SKM-1 treated with dmso at 0.1 percent for 144 hours (cell line): Measurements from ENCODE around the gene ZMIZ1.

Experiments used
- DNase-seq: peaks from one replicate; lab custom pipeline; 2025; ENCODE audit not compliant: unreplicated experiment; lab: John Stamatoyannopoulos, UW

The ZMIZ1 gene

DNA sequence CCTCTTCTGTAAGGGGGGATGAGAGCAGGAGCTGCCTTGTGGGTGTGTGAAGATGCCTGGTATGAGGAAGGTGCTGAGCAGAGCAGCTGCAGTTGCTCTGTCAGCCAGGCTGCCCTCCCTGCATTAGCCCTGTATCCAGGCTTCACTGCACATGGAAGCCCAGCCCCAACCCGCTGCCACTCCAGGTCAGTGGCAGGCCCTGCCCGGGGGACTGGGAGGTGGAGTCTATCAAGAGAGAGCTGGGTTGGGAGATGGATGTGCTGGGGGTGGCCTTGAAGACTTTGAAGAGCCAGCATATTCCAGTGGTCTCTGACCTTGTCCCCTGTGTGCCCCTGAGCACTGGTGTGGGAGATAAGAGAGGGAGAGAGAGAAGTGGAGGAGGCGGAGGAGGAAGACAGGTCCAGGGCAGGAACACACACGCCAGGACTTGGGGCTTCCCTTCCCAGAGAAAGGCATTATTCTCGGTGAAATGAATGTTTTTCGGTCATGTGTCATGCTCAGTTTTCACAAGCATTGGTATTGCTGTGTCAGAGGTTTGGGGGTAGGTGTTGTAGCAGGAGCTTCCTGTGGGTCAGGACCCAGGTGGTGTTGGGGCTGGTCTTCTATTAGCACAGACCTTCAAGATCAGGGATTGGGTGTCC lies 281.1 kb downstream of the ZMIZ1 start:
- no peak for DNase-seq

DNA sequence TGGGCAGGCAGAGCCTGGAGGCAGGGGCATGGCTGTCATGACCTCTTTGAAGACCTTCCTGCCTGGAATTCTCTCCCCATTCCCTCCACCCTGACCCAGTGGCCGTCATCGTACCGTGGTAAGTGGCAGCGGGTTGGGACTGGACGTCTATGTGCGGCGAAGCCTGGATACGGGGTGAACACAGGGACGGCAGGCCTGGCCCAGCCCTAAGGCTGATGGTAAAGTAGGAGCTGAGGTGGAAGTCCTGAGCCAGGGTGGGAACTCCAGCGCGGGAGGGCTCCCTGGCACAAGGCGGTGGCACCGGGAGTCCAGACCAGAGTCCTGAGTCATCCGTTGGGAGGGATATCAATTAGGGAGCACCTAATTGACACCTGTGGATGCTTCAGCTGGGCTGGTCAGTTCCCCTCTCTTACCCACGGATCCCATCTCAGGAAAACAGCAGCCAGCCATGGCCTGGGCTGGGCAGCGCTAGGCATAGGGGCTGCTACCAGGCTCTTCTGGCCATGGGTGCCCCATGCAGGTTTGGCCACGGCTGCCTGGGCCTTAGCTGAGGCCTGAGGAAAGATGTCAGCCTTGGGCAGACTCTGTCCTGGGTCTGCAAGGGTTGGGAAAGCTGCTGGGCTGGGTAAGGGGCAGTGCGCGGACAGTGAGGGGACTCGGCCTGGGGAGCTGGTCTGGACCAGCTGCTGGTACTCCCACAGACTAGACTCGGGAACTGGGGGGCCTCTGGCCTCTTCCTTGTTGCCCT lies 281.8 kb downstream of the ZMIZ1 start:
- DNase-seq = no peak

DNA sequence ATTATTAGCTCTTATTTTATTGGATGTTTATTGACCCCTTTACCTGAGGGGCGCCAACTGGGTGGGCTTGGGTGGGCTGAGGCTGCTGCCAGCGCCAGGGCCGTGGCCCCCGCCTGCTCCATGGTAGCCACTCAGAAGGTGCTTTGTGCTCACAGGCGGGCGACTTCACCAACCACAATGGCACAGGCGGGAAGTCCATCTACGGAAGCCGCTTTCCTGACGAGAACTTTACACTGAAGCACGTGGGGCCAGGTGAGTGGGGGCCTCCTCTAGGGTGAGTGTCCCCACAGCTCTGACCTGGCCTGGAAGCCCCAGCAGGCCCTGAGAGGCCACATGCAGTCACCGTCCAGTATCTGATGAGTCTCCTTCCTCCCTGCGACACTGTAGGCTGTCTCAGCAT lies 282.6 kb downstream of the ZMIZ1 start:
- no peak for DNase-seq

DNA sequence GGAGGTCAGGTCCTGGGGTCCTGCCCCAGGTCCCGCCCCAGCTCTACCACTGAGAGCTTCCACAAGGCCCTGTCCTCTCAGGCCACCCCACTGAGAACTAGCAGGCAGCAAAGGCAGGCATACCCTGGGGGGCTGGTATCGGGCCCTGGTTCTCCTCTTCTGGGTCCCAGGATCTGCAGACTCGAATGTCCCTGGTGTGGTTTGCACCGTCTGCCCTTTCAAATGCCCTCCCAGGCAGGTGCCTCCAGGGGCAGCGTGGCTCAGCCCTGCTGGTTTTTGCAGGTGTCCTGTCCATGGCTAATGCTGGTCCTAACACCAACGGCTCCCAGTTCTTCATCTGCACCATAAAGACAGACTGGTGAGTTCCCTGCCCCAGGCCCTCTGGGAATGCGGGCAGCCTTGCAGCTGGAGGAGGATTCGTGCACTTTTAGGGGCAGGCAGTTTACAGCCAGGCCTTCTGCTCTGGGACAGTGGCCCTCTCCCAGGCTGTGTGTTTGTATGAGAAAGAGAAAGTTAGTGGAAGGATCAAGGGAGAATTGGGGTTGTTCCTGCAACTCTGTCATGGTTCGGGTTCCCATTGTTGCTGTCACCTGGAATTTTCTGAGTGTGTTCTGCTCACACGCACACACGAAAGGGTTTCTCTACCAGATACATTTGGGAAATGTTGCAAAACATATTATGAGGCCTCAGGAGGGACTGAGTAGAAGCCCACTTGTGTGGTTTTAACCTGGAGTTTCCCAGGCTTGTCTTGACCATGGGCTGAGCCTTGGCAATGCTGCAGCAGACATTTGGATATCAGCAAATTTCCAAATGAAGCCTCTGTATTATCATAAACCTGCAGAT lies 283.5 kb downstream of the ZMIZ1 start:
- DNase-seq = no peak

DNA sequence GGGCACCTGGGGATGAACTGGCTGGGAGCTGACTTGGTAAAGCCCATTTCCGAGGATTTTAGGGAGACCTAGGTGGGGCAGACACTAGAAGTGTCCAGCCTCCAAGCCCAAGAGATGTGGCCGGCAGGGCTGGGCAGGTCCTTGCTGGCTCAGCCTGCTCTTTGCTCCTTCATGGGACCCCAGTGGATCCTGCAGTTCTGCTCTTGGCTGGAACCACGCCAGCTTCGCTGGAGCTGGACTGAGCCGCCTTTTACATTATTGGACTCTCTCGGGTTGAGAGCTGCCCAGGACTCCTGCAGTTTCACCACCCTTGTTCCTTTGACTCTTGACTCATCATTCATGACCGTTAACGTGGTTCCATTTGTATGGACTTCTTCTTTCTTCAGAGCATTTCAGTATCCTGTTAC lies 284.2 kb downstream of the ZMIZ1 start:
- peak; percentile 6 for DNase-seq

DNA sequence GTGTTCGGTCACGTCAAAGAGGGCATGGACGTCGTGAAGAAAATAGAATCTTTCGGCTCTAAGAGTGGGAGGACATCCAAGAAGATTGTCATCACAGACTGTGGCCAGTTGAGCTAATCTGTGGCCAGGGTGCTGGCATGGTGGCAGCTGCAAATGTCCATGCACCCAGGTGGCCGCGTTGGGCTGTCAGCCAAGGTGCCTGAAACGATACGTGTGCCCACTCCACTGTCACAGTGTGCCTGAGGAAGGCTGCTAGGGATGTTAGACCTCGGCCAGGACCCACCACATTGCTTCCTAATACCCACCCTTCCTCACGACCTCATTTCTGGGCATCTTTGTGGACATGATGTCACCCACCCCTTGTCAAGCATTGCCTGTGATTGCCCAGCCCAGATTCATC lies 285.0 kb downstream of the ZMIZ1 start:
- DNase-seq = no peak

DNA sequence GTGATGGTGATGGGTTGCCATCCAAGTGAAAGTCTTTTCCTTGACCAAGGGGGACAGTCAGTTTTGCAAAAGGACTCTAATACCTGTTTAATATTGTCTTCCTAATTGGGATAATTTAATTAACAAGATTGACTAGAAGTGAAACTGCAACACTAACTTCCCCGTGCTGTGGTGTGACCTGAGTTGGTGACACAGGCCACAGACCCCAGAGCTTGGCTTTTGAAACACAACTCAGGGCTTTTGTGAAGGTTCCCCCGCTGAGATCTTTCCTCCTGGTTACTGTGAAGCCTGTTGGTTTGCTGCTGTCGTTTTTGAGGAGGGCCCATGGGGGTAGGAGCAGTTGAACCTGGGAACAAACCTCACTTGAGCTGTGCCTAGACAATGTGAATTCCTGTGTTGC lies 285.4 kb downstream of the ZMIZ1 start:
- no peak for DNase-seq

DNA sequence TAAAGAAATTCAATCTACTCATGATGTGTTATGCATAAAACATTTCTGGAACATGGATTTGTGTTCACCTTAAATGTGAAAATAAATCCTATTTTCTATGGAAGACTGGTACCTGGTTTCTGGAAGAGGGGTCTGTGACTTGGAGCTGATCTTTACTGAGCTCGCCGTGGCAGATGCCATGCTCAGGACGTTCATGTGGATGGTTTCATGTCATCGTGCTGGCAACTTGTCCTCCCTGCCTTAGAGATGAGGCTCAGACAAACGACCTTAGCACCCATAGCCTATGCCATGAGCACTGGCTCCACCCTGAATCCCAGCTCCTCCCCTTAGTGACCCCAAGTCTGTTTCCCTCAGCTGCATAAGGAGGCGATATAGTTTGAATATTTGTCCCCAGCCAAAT lies 285.8 kb downstream of the ZMIZ1 start:
- DNase-seq = no peak

DNA sequence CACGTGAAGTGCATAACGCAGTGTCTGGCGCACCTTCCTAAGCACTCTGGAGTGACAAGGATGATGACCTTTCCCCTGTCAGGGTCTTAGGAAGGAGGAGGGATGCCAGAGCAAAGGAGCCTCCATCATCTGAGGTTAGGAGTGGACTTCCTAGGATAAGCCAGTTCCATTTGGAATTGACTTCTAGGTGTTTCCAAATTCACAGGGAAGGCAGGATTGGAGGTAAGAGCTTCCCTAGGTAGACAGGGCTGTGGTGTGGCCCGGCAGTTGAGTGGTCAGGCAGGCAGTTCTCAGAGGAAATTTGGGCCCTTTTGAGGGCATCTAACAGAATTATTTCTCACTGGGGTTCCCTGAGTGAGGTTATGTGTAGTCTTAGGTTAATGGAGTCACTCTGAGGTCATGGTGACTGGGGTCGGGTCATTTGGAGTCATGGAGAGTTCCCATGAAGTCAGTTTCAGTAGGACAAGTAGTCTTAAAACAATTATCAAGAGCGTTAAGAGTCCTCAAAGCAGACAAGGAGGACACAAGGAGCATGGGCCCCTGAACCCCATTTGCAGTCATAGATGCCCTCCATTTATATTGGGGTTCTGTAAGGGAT lies 286.8 kb downstream of the ZMIZ1 start:
- no peak for DNase-seq

DNA sequence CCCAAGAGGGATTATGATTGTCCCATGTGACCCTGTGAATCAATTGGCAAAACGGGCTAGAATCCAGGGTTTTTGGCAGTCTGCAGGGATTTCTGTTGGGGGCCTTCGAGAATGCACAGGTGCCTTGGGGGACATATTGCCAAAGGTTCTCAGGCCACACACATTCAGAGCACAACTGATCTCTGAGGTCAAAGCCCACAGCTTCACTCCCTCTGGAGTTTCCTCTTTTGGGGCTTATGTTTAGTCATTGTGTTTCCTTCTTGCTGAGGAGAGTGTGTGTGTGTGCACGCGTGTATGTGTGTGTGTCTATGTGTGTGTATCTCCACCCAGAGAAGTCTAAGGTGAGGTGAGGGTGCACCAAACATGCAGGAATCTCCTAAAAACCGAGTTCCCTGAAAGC lies 287.3 kb downstream of the ZMIZ1 start:
- DNase-seq = peak; percentile 64

DNA sequence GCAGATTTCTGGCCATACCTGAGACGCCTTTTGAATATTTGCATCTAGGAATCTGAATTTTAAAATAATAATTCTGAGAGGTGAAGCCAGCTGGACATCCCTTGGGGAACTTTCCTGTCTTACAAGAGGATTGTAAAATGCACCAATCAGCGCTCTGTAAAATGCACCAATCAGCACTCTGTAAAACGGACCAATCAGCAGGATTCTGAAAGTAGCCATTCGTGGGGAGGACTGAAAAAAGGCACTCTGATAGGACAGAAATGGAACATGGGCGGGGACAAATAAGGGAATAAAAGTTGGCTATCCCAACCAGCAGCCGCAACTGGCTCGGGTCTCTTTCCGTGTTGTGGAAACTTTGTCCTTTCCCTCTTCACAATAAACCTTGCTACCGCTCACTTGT lies 288.4 kb downstream of the ZMIZ1 start:
- no peak for DNase-seq

DNA sequence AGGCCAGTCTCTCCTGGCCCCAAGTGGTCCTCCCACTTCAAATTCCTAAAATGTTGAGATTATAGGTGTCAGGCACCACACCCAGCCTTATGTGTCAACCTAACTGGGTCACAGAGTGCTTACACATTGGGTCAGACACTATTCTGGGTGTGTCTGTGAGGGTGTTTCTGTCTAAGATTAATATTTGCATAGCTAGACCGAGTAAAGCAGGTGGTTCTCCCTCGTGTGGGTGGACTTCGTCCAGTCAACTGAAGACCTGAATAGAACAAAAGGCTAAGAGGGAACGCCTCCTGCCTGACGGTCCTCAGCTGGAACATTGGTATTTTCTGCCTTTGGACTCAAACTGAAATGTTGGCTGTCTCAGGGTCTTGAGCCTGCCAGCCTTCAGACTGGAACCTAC lies 290.0 kb downstream of the ZMIZ1 start:
- DNase-seq = no peak

DNA sequence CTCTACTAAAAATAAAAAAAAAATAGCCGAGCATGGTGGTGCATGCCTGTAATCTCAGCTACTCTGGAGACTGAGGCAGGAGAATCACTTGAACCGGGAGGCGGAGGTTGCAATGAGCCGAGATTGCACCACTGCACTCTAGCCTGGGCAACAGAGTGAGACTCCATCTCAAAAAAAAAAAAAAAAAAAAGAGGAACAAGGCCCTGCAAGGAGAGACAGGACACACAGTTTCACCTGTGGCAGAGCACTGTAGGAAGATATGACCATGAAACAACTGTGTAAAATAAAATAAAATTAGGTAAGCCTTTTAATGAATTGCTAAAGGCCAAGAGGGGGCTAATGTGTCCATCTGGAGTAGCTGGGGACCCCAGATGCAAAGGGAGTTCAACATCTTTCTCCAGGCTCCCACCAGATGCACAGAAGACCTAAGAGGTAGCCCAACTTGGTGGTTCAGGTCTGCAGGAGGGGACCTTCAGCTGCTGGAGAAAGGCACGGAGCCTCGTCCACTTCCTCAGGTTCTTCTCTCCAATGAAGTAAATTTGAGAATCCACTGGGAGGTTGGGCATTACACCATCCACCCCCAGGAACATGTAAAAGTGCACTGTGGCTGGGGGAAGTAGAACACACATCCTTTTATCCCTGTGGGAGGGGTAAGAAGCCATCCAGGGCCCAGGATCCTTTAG lies 291.2 kb downstream of the ZMIZ1 start:
- DNase-seq = no peak

DNA sequence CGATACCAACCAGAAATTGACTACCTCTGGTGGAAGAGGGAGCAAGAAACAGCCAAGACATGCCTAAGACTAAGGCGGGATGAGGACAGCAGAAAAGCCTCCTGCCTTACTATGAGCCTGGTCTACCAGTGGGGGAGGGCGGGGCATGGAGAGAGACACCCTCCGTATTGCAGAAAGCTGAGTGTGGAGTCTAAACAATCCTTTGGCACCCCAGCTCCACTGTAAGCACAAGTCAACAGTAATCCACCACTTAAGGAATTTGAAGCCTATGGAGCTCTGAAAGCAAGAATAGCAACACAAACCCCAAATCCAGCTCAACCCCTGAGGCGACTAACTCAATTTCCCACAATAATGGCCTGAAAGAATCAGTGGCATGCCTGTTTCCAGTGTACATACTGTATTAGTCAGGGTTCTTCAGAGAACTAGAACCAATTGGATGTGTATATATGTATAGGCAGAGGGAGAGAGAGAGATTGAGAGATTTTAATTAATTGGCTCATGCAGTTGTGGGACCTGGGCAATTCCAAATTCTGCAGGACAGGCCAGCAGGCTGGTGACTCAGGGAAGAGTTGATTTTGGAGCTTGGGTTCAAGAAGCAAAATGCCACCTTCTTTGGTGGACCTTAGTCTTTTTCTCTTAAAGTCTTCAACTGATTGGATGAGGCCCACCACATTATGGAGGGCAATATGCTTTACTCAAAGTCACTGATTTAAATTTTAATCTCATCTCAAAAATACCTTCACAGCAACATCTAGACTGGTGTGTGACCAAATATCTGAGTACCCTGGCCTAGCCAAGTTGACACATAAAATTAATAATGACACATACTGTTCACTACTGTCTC lies 292.0 kb downstream of the ZMIZ1 start:
- DNase-seq = no peak

DNA sequence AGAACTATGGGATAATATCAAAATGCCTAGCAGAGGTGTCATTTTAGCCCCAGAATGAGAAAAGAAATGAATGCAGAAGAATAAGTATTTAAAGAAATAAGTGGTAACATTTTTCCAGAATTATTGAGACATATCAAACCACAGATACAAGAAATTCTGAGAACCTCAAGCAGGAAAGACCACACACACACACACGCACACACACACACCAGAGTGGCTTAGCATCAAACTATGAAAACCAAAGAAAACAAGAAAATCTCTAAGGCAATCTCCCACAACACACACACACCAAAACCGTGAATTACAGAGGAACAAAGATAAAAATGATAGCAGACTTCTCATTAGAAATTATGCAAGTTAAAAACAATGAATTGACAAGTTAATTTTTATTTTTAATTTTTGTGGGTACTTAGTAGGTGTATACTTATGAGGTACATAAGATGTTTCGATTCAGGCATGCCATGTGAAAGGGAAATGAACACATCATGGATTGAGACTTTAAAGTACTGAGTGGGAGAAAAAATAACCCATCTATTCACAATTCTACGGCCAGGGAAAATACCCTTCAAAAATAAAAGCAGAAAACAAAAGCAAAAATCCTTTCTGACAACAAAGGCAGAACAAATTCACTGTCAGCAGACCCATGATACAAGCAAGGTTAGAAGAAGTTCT lies 293.1 kb downstream of the ZMIZ1 start:
- no peak for DNase-seq
